BLaER1 treated with 17β-estradiol and CSF1 and Interleukin-3, amounts not matched to agents 10 nM and 100 nM (cell line): ENCODE measurements around the gene PKMYT1.
A peak's percentile ranks its signal among the peaks of the same experiment; 100 is the strongest.
"Not testable (repeated sequence)": the region's sequence is repeated elsewhere in the genome, so short reads cannot be mapped to it uniquely, and the experiment has no call there.

Source experiments
- H3K27ac ChIP-seq, 11 experiments: shearing (Covaris generic); formaldehyde crosslinking; 2 replicates each; pipeline ENCODE4 v1.8.1; 2022
- H3K27me3 ChIP-seq, 11 experiments: shearing (Covaris generic); formaldehyde crosslinking; 2 replicates each; pipeline ENCODE4 v1.8.1; 2022
- H3K36me3 ChIP-seq, 11 experiments: shearing (Covaris generic); formaldehyde crosslinking; 2 replicates each; pipeline ENCODE4 v1.8.1; 2022
- H3K4me1 ChIP-seq, 10 experiments: shearing (Covaris generic); formaldehyde crosslinking; 2 replicates each; pipeline ENCODE4 v1.8.1; 2022
- H3K4me2 ChIP-seq, 11 experiments: shearing (Covaris generic); formaldehyde crosslinking; 2 replicates each; pipeline ENCODE4 v1.8.1; 2022
- H3K4me3 ChIP-seq, 10 experiments: shearing (Covaris generic); formaldehyde crosslinking; 2 replicates each; pipeline ENCODE4 v1.8.1; 2022
- H3K9ac ChIP-seq, 11 experiments: shearing (Covaris generic); formaldehyde crosslinking; 2 replicates each; pipeline ENCODE4 v1.8.1; 2022
- H3K9me3 ChIP-seq, 11 experiments: shearing (Covaris generic); formaldehyde crosslinking; replicated peaks in 1 of 11; 2 replicates each; pipeline ENCODE4 v1.8.1; 2022
- H4K20me1 ChIP-seq, 11 experiments: shearing (Covaris generic); formaldehyde crosslinking; 2 replicates each; pipeline ENCODE4 v1.8.1; 2022
- Cebpa-rat ChIP-seq, 11 experiments: shearing (Covaris generic); IDR thresholded peaks; 2 replicates each; pipeline ENCODE4 v1.8.1; 2022

Gene PKMYT1

DNA sequence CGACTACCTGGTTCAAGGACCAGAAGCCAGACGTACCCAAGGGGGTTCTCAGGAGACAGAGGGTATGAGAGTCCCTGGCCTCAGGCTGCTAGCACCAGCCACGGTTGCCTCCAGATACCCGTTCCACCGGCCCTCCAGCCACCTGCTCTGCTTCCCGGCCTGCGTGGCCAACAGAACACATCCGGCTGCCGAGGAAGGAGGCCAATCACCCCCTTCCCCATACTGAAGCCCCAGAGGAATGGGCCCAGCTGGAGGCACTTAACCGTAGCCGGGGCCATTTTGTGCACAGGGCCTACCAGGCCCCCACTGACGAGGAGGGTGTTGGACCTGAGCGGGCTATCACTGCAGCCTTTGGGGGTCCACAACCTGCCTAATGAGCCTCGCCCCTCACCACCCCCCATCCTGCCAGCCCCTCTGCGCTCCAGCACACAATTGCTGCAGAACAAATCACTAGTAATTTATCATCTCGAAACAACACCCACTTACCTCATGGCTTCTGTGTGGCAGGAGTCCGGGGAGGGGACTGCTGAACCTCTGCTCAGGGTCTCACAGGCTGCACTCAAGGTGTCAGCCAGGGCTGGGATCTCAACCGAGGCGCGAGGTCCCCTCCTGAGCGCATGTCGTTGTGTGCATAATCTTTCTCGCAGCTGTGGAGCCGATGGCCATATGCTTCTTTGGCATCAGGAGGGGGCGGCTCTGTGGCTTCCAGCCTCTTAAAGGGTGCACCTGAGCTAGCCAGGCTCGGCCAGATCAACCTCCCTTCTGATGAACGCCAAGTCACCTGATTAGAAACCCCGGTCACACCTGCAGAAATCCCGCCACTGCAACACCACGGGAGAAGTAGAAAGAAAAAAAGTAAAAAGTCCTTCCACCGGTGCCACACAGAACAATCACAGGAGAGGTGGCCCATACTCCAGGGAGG lies 26.3 kb downstream of the PKMYT1 start:
- Histone ChIP-seq H3K4me3 (peak overlapping the region in 2 of 10 experiments; percentile 19 to 39; a peak in 5 of 20 replicates), H3K4me2 (peak overlapping the region; percentile 38 to 95 (median 90)), H4K20me1 (peaks cover 0 to 23% (median 0%) of the 10 kb centered on the region in 11 experiments; a peak in 4 of 22 replicates), H3K36me3 (peaks cover 0 to 14% (median 9%) of the 10 kb centered on the region in 11 experiments; a peak in 15 of 22 replicates), H3K27me3 (peaks cover 0 to 25% (median 0%) of the 10 kb centered on the region in 11 experiments; a peak in 4 of 22 replicates), H3K9me3 (no peaks in the 10 kb centered on the region), H3K27ac (peak overlapping the region in 8 of 11 experiments; percentile 37 to 86 (median 66); a peak in 15 of 22 replicates), H3K4me1 (peaks cover 40 to 77% (median 69%) of the 10 kb centered on the region in 10 experiments), H3K9ac (peak overlapping the region in 7 of 11 experiments; percentile 12 to 76 (median 63); a peak in 12 of 22 replicates)
- no peak for TF ChIP-seq Cebpa-rat (IDR thresholded peaks at IDR 0.05)

DNA sequence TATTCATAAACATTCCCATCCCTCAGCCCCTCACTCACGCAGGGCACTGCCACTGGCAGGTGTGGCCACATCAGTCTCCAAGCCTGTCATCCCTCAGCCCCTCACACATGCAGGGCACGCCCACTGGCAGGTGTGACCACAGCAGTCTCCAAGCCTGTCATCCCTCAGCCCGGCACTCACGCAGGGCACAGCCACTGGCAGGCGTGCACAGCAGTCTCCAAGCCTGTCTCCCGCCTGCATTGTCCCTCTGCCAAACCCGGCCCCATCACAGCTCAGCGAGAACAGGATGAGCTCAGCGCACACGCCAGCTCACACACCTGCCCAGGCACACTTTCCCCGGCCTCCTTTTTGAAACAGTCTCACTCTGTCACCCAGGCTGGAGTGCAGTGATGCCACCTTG lies 27.6 kb downstream of the PKMYT1 start:
- peaks cover 40 to 74% (median 68%) of the 10 kb centered on the region in 10 experiments for H3K4me1 ChIP-seq
- peak overlapping the region in 10 of 11 experiments; percentile 23 to 95 (median 89); a peak in 18 of 22 replicates for H3K4me2 ChIP-seq
- H3K27ac ChIP-seq: peak overlapping the region in 2 of 11 experiments; percentile 67 to 86; a peak in 3 of 22 replicates

DNA sequence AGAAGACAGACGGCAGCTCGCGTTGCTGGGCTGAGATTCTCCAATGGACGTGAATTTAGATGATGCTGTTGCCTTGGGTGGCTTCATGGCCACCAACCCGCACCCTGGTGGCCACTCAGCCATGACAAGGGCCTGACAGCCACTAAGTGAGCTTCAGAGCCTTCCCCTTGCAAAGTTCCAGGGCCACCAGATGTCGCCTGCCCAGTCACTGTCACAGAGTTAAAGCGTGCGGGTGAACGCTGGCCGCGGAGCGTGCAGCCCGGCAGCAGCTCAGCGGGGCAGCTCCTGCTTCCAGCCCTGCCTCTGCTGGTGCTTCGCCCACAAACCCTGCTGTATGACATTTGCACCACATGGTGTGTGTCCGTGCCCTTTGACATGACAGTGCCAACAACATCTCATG lies 29.5 kb downstream of the PKMYT1 start:
- Histone ChIP-seq H3K27me3 (peaks cover 0 to 25% (median 0%) of the 10 kb centered on the region in 11 experiments; a peak in 4 of 22 replicates), H4K20me1 (peaks cover 0 to 27% (median 0%) of the 10 kb centered on the region in 11 experiments; a peak in 4 of 22 replicates), H3K9me3 (0 out of 22 replicates have a peak, but pooled peaks cover 0 to 4% (median 0%) of the 10 kb centered on the region in 11 experiments), H3K9ac (no peak overlapping the region), H3K4me2 (peak overlapping the region in 9 of 11 experiments; percentile 46 to 95 (median 91); a peak in 18 of 22 replicates), H3K27ac (peak overlapping the region in 1 of 11 experiments; percentile 0; a peak in 1 of 22 replicates), H3K4me1 (peaks cover 28 to 61% (median 57%) of the 10 kb centered on the region in 10 experiments), H3K36me3 (peaks cover 0 to 32% (median 24%) of the 10 kb centered on the region in 11 experiments; a peak in 18 of 22 replicates), H3K4me3 (no peak overlapping the region)
- no peak for TF ChIP-seq Cebpa-rat (IDR thresholded peaks at IDR 0.05)

More for the DNA sequence above, 27.6 kb downstream of the PKMYT1 start:
- peaks cover 0 to 22% (median 15%) of the 10 kb centered on the region in 11 experiments; a peak in 16 of 22 replicates for H3K36me3 ChIP-seq
- H3K9me3 ChIP-seq: no peaks in the 10 kb centered on the region
- H4K20me1 ChIP-seq: peaks cover 0 to 27% (median 0%) of the 10 kb centered on the region in 11 experiments; a peak in 4 of 22 replicates
- H3K27me3 ChIP-seq: peaks cover 0 to 25% (median 0%) of the 10 kb centered on the region in 11 experiments; a peak in 4 of 22 replicates
- TF ChIP-seq Cebpa-rat (IDR thresholded peaks at IDR 0.05): no peak
- no peak overlapping the region; a peak in 1 of 20 replicates for H3K4me3 ChIP-seq
- peak overlapping the region in 2 of 11 experiments; percentile 1 to 37; a peak in 1 of 22 replicates for H3K9ac ChIP-seq

DNA sequence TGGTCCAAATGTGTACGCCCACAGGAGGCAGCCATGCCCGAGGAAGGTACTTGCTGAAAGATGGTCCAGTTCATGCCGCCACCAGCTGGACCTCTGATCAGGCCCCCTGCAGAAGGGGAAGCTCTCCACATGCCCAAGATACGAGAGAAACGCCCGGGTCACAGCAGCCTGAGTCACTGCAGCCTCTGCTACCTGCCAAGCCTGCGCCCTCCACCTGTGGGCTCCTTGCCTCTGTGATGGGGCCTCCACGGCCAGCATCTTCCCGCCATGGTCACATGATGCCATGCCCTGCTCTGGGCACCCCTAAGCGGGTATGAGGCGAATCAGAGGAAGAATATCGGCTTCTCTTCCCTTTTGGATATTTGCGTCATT lies 29.9 kb downstream of the PKMYT1 start:
- Histone ChIP-seq H3K4me2 (peak overlapping the region in 7 of 11 experiments; percentile 68 to 95 (median 94); a peak in 13 of 22 replicates), H3K36me3 (peaks cover 0 to 33% (median 24%) of the 10 kb centered on the region in 11 experiments; a peak in 18 of 22 replicates), H3K4me3 (no peak overlapping the region), H3K4me1 (peaks cover 24 to 58% (median 53%) of the 10 kb centered on the region in 10 experiments), H3K27ac (no peak overlapping the region), H4K20me1 (peaks cover 0 to 27% (median 0%) of the 10 kb centered on the region in 11 experiments; a peak in 4 of 22 replicates), H3K9me3 (0 out of 22 replicates have a peak, but pooled peaks cover 0 to 4% (median 0%) of the 10 kb centered on the region in 11 experiments), H3K9ac (no peak overlapping the region), H3K27me3 (peaks cover 0 to 25% (median 0%) of the 10 kb centered on the region in 11 experiments; a peak in 4 of 22 replicates)
- no peak for TF ChIP-seq Cebpa-rat (IDR thresholded peaks at IDR 0.05)

DNA sequence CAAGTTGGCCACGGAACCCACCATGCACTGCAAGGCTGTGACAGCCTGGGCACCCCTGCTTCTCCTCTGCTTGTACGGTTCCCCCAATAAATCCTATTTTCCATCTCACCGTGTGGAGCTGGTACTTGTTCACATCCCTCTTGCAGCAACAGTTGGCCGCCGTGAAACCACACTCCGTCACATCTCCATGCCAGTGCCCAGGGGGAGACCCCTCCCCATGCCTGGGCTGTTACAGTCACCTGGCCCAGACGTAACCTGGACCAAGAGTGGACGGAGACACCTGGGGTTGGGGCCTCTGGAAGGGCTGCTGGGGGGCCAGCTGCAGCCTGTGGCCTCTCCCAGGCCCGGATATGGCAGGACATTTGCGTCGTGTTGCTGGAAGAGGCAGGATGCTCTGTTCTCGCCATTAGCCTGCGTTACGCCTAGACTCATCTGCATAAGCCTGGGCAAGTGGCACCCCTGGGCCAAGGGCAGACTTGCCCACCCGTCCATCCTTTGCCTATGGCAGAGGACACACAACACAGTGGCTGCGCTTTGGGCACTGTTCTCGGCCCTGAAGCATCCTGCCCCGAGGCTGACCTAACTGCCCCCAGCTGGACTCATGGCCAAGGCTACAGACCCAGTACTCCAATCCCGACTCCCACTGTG lies 30.4 kb downstream of the PKMYT1 start:
- Histone ChIP-seq H3K36me3 (peaks cover 0 to 38% (median 24%) of the 10 kb centered on the region in 11 experiments; a peak in 18 of 22 replicates), H3K9ac (no peak overlapping the region), H3K9me3 (0 out of 22 replicates have a peak, but pooled peaks cover 0 to 4% (median 0%) of the 10 kb centered on the region in 11 experiments), H3K4me1 (peaks cover 19 to 53% (median 48%) of the 10 kb centered on the region in 10 experiments), H3K27me3 (peaks cover 0 to 25% (median 0%) of the 10 kb centered on the region in 11 experiments; a peak in 4 of 22 replicates), H3K4me2 (peak overlapping the region in 1 of 11 experiments; percentile 94; a peak in 1 of 22 replicates), H4K20me1 (peaks cover 0 to 27% (median 0%) of the 10 kb centered on the region in 11 experiments; a peak in 4 of 22 replicates), H3K27ac (no peak overlapping the region), H3K4me3 (no peak overlapping the region)
- TF ChIP-seq Cebpa-rat (IDR thresholded peaks at IDR 0.05): no peak

DNA sequence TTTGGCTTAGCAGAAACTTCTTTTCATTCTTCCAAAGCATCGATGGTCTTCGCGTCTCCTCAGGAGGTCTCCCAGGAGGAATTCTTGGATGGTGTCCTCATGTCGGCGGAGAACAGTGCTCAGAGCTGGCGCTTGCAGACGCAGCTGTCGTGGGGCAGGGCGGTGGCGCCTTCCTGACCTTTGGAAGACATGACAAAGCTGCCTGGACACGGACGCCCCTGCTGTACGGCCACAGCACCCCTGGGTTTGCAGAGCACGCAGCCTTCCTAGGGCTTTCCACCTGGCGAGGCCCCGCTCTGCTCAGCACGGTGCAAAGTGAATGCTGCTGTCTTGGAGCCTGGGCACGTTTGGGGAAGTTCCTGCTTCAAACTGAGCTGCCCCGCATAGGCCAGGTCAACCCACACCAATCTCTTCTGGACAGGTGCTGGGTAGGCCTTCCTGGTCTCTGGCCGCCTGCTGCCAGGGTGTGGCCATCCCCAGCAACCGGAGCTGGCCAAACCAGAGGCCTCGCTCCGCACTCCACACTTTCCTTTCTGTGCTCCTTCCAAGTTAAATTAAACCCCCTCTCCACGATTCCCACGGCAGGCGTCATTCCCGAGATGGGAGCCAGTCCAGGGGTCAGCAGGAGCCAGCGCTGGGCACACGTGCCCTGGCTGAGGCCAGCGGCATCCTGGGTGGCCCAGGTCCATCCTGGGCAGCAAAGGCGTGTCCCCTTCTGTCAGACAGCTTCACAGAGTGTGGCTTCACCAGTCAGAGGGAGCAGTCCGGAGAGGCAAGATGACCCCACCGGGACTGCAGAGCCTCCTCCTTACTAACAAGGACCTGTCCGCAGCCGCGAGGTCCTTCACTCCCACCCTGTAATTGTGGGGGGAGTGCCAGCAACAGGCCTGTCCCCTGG lies 31.2 kb downstream of the PKMYT1 start:
- Histone ChIP-seq H3K9me3 (0 out of 22 replicates have a peak, but pooled peaks cover 0 to 4% (median 0%) of the 10 kb centered on the region in 11 experiments), H3K4me2 (no peak overlapping the region), H3K27ac (no peak overlapping the region), H3K4me3 (no peak overlapping the region), H3K36me3 (peaks cover 0 to 46% (median 26%) of the 10 kb centered on the region in 11 experiments; a peak in 20 of 22 replicates), H4K20me1 (peaks cover 0 to 24% (median 0%) of the 10 kb centered on the region in 11 experiments; a peak in 4 of 22 replicates), H3K9ac (no peak overlapping the region), H3K4me1 (peaks cover 11 to 45% (median 40%) of the 10 kb centered on the region in 10 experiments), H3K27me3 (peaks cover 0 to 17% (median 0%) of the 10 kb centered on the region in 11 experiments; a peak in 4 of 22 replicates)
- TF ChIP-seq Cebpa-rat (IDR thresholded peaks at IDR 0.05): no peak

DNA sequence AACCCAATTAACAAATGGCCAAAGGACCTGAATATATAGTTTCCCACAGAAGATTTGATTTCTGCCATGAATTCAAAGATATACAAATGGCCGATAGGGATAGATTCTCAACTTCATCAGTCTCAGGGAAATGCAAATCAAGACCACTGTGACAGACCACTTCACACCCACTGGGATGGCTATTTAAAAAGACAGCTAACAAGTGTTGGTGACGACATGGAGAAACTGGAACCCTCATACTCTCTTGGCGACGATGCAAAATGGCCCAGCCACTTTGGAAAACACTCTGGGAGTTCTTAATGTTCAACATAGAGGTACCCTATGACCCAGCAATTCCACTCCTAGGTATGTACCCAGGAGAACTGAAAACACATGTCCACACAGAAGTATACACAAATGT lies 33.6 kb downstream of the PKMYT1 start:
- no peak overlapping the region for H3K4me3 ChIP-seq
- H4K20me1 ChIP-seq: peaks cover 0 to 22% (median 0%) of the 10 kb centered on the region in 11 experiments; a peak in 4 of 22 replicates
- 0 out of 22 replicates have a peak, but pooled peaks cover 0 to 4% (median 0%) of the 10 kb centered on the region in 11 experiments for H3K9me3 ChIP-seq
- H3K4me2 ChIP-seq: no peak overlapping the region
- peaks cover 17 to 68% (median 46%) of the 10 kb centered on the region in 11 experiments for H3K36me3 ChIP-seq
- H3K27me3 ChIP-seq: no peaks in the 10 kb centered on the region
- no peak overlapping the region for H3K9ac ChIP-seq
- H3K4me1 ChIP-seq: peaks cover 3 to 31% (median 25%) of the 10 kb centered on the region in 10 experiments; a peak in 17 of 20 replicates
- H3K27ac ChIP-seq: no peak overlapping the region
- TF ChIP-seq Cebpa-rat (IDR thresholded peaks at IDR 0.05): no peak

DNA sequence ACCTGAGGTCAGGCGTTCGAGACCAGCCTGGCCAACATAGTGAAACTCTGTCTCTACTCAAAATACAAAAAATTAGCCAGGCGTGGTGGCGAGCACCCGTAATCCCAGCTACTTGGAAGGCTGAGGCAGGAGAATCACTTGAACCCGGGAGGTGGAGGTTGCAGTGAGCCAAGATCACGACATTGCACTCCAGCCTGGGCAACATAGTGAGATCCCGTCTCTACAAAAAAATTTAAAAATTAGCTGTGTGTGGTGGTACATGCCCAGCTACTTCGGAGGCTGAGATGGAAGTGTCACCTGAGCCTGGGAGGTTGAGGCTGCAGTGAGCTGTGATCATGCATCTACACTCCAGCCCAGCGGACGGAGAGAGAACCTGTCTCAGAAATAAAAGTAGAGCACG lies 36.5 kb downstream of the PKMYT1 start:
- Histone ChIP-seq H3K4me1 (peaks cover 0 to 36% (median 28%) of the 10 kb centered on the region in 10 experiments; a peak in 18 of 20 replicates), H3K36me3 (peaks cover 45 to 85% (median 60%) of the 10 kb centered on the region in 11 experiments)
- not testable (repeated sequence) for H3K27me3 ChIP-seq, H3K27ac ChIP-seq, H3K9me3 ChIP-seq, H4K20me1 ChIP-seq, H3K4me3 ChIP-seq, H3K4me2 ChIP-seq, H3K9ac ChIP-seq
